Ureter (tissue), 1 donor: Measurements from ENCODE around the gene TRIM40. TPM values are rescaled to one million over a fixed set of nuclear protein-coding genes. Genes with fewer than 3 reads are reported as not detected.

Source experiments
- total RNA-seq: library from RNA; stranded (reverse); gene quantifications from one replicate; pipeline ENCODE4 v1.2.4, GENCODE V29; 2023
- donor health status: DM: yes; HTN: yes; CAD: no.

Gene TRIM40
- total RNA-seq, 1 donor from 2014 or later: not detected

Other genes with a start within 250 kb of the TRIM40 start
- gene HLA-A, start 193.6 kb upstream of the TRIM40 start, total RNA-seq: 304 TPM
- 33.2 TPM for gene POLR1H, start 74.9 kb upstream of the TRIM40 start, total RNA-seq
- gene PPP1R11, start 68.9 kb upstream of the TRIM40 start, total RNA-seq: 76.0 TPM
- 0.65 TPM for gene RNF39, start 60.4 kb upstream of the TRIM40 start, total RNA-seq
- 0.78 TPM for gene TRIM31, start 23.1 kb upstream of the TRIM40 start, total RNA-seq
- not detected for gene TRIM10, start 25.1 kb downstream of the TRIM40 start, total RNA-seq
- not detected for gene TRIM15, start 27.4 kb downstream of the TRIM40 start, total RNA-seq
- gene TRIM26, start 77.3 kb downstream of the TRIM40 start, total RNA-seq: 61.4 TPM
- 13.8 TPM for gene TRIM39, start 190.8 kb downstream of the TRIM40 start, total RNA-seq
- 48.3 TPM for gene RPP21, start 209.0 kb downstream of the TRIM40 start, total RNA-seq